Retinal pigment epithelial cell (primary cell): Measurements from ENCODE around the gene SHCBP1L.
"Not testable (repeated sequence)": the region's sequence is repeated elsewhere in the genome, so short reads cannot be mapped to it uniquely, and the experiment has no call there.

Experiments used
- DNase-seq: peaks from one replicate; pipeline ENCODE4 v3.0.0-alpha.2; 2010; ENCODE audit warnings: low read depth
- H3K4me3 ChIP-seq: 2 replicates; pipeline ENCODE4 v1.5.1; 2011; ENCODE audit warnings: mild to moderate bottlenecking, low read length, control low read depth, moderate library complexity
- TF ChIP-seq, protein P1 (sequence below): conservative IDR thresholded peaks from 2 replicates; pipeline ENCODE4 v1.5.1; 2011; ENCODE audit warnings: low read depth, low read length, control low read depth, inconsistent platforms

SHCBP1L gene

DNA sequence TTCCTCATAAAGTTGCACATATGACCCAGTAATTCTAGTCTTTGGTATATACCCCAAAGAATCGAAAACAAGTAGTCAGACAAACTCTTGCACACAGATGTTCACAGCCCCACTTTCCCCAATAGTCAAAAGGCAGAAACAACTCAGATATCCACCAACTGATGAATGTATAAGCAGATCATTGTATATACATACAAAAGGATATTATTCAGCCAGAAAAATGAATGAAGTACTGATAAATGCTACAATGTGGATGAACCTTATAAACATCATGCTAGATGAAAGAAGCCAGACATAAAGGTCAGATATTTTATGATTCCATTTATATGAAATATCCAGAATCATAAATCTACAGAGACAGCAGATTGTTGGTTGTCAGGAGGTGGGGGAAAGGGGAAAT lies 27.3 kb downstream of the SHCBP1L start:
- H3K4me3 ChIP-seq = no peak overlapping the region
- TF ChIP-seq, protein P1, sequence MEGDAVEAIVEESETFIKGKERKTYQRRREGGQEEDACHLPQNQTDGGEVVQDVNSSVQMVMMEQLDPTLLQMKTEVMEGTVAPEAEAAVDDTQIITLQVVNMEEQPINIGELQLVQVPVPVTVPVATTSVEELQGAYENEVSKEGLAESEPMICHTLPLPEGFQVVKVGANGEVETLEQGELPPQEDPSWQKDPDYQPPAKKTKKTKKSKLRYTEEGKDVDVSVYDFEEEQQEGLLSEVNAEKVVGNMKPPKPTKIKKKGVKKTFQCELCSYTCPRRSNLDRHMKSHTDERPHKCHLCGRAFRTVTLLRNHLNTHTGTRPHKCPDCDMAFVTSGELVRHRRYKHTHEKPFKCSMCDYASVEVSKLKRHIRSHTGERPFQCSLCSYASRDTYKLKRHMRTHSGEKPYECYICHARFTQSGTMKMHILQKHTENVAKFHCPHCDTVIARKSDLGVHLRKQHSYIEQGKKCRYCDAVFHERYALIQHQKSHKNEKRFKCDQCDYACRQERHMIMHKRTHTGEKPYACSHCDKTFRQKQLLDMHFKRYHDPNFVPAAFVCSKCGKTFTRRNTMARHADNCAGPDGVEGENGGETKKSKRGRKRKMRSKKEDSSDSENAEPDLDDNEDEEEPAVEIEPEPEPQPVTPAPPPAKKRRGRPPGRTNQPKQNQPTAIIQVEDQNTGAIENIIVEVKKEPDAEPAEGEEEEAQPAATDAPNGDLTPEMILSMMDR = no peak
- no peak for DNase-seq

DNA sequence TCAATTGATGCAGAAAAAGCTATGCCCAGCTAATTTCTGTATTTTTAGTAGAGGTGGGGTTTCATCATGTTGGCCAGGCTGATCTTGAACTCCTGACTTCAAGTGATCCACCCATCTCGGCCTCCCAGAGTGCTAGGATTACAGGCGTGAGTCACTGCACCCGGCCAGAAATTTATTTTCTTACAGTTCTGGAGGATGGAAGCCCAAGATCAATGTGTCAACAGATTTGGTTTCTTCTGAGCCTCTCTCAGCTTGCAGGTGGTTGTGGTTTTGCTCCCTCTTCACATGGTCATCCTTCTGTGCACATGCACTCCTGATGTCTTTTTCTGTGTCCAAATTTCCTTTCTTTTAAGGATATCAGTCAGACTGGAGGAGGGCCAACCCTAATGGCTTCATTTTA lies 35.6 kb downstream of the SHCBP1L start:
- H3K4me3 ChIP-seq = no peak overlapping the region

DNA sequence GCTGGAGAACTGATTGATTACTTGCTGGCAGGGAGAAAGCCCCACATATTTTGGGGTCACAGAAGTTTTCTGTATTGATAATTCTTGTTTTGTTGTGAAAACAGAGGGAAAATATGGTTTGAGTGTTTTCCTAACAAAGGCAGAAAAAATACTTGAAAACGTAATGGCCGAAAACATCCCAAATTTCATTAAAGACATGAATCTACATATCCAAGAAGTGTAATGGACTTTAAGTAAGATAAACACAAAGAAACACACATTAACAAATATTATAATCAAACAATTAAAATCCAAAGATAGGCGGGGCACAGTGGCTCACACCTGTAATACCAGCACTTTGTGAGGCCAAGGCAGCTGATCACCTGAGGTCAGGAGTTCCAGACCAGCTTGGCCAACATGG lies 39.6 kb downstream of the SHCBP1L start:
- TF ChIP-seq, protein P1 = no peak
- DNase-seq = no peak
- no peak overlapping the region for H3K4me3 ChIP-seq

More for the DNA sequence above, 35.6 kb downstream of the SHCBP1L start:
- DNase-seq = no peak
- TF ChIP-seq, protein P1 = no peak

- no peak overlapping the region for H3K4me3 ChIP-seq
- DNase-seq = no peak
- TF ChIP-seq, protein P1 = no peak
Observed at GRCh38 chr1:182910143-182910542, 42.8 kb downstream of the SHCBP1L start.

- TF ChIP-seq, protein P1 = no peak
- H3K4me3 ChIP-seq = no peak overlapping the region
- DNase-seq = no peak
Observed at GRCh38 chr1:182909578-182909977, 43.4 kb downstream of the SHCBP1L start.

- DNase-seq = no peak
- TF ChIP-seq, protein P1 = no peak
- no peak overlapping the region for H3K4me3 ChIP-seq
Observed at GRCh38 chr1:182905321-182905720, 47.6 kb downstream of the SHCBP1L start.

DNA sequence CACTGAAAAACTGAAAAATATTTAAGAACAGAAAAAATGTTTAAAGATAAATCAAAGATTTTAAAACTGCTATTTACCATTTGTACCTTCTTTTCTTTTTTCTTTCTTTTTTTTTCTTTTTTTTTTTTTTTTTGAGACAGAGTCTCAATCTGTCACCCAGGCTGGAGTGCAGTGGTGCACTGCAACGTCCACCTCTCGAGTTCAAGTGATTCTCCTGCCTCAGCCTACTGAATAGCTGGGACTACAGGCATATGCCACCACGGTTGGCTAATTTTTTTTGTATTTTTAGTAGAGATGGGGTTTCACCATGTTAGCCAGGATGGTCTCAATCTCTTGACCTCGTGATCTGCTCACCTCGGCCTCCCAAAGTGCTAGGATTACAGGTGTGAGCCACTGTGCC lies 51.0 kb downstream of the SHCBP1L start:
- not testable (repeated sequence) for DNase-seq, H3K4me3 ChIP-seq

DNA sequence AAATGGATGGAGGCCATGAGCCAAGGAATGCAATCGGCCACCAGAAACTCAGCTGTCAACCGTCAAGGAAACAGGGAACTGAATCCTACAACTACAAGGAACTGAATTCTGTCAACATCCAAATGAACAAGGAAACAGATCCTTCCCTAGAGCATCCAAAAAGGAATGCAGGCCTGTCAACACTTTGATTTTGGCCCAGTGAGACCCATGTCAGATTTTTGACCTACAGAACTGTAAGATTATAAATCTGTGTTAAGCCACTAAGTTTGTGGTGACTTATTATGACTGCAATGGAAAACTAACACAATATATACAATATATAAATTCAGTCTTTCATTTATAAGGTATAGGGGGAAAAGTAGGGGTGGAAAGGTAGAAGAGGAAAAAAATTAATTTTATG lies 55.3 kb downstream of the SHCBP1L start:
- no peak overlapping the region for H3K4me3 ChIP-seq
- DNase-seq = no peak
- TF ChIP-seq, protein P1 = no peak
